Keratinocyte (primary cell): ENCODE measurements around the gene CACFD1.

ENCODE experiments used
- CTCF ChIP-seq, 3 experiments: IDR thresholded peaks in 1 of 3; conservative IDR thresholded peaks in 1 of 3; optimal IDR thresholded peaks in 1 of 3; 2 replicates in 2 of 3; 3 replicates in 1 of 3; pipeline versions ENCODE3 to v1.5.1; 2011; ENCODE audit warnings: low read length in 3 of 3, mild to moderate bottlenecking in 3 of 3, moderate library complexity in 2 of 3, control low read depth in 1 of 3, inconsistent platforms in 1 of 3; ENCODE audit not compliant: insufficient read depth in 2 of 3; ENCODE audit errors: extremely low read depth in 1 of 3
- EZH2 ChIP-seq: IDR thresholded peaks from one replicate; pipeline ENCODE4 v1.6.1; 2012; ENCODE audit warnings: inconsistent platforms, mild to moderate bottlenecking, low read length, moderate library complexity

GRCh38 chr9:133510926-133511505 lies 51.2 kb downstream of the CACFD1 start:
- no peak for TF ChIP-seq CTCF (optimal IDR thresholded peaks at IDR 0.05 in 1 of 3, IDR thresholded peaks at IDR 0.05 in 1 of 3, conservative IDR thresholded peaks at IDR 0.05 in 1 of 3; ENCODE audit: extremely low read depth in 1 of 3, insufficient read depth in 2 of 3, low read length in 3 of 3)
- TF ChIP-seq EZH2, result no peak
